LNCAP (cell line): ENCODE measurements around the gene CA14.

ENCODE experiments used
- TF ChIP-seq, protein P1 (sequence below): fragments of 450-650 bp; IDR thresholded peaks from 2 replicates; pipeline ENCODE4 v1.5.1; 2017; ENCODE audit warnings: mild to moderate bottlenecking

The CA14 gene

DNA sequence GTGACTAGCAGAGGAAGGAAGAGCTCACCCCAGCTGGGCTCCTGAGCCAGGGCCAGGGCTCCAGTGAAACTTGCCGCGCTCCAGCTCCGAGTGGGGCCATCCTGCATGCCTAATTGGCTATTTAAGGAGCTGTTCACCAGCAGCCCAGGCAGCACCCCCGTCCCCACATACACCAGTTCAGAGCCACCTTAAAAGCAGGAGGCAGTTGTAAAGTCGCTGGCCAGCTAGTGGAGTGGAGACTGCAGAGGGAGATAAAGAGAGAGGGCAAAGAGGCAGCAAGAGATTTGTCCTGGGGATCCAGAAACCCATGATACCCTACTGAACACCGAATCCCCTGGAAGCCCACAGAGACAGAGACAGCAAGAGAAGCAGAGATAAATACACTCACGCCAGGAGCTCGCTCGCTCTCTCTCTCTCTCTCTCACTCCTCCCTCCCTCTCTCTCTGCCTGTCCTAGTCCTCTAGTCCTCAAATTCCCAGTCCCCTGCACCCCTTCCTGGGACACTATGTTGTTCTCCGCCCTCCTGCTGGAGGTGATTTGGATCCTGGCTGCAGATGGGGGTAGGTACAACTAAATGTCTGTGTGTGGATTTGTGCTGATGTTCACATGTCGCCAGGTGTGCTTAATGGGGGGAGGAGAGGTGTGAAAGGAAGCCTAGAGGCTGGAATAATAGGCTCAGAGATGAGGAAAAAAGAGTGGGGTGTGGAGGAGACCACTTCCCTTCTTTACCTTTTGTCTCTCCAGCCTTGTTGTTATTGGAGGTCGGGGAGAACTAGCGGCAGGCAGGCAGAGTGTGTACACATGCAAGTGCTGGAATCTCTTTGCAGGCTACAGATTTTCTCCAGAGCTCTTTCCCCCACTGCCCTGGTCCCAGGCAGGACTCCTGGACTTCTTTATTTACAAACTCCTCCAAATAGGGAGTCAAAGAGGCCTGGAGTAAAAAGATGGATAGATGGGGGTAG lies at the start of gene CA14:
Gene CA14 (plus strand): TSS at position 151 of the 962 bp plus-strand sequence. CDS start 355 bp downstream, at position 506.
- TF ChIP-seq, protein P1, sequence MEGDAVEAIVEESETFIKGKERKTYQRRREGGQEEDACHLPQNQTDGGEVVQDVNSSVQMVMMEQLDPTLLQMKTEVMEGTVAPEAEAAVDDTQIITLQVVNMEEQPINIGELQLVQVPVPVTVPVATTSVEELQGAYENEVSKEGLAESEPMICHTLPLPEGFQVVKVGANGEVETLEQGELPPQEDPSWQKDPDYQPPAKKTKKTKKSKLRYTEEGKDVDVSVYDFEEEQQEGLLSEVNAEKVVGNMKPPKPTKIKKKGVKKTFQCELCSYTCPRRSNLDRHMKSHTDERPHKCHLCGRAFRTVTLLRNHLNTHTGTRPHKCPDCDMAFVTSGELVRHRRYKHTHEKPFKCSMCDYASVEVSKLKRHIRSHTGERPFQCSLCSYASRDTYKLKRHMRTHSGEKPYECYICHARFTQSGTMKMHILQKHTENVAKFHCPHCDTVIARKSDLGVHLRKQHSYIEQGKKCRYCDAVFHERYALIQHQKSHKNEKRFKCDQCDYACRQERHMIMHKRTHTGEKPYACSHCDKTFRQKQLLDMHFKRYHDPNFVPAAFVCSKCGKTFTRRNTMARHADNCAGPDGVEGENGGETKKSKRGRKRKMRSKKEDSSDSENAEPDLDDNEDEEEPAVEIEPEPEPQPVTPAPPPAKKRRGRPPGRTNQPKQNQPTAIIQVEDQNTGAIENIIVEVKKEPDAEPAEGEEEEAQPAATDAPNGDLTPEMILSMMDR = no peak

DNA sequence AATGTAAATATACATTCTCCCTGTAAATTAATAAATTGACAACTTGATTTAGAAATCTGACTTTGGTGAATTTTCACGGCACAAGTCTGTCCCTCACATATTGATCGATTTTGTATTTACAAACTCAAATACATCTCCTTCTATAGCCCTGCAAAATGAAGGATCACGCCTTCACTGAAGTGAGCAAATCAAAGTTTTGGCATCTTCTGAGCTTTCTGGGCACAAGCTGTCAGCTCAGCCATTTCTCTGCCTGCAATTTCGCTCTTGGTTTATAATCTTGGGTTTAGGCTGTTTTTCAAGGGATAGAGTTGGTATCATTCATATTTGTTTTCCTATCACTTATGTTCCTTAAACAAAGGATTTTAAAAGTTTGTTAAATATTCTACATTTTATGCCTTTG lies 47.5 kb upstream of the CA14 start:
- TF ChIP-seq, protein P1 = no peak

GRCh38 chr1:150210706-150211105 lies 46.9 kb upstream of the CA14 start:
- TF ChIP-seq, protein P1 = no peak

DNA sequence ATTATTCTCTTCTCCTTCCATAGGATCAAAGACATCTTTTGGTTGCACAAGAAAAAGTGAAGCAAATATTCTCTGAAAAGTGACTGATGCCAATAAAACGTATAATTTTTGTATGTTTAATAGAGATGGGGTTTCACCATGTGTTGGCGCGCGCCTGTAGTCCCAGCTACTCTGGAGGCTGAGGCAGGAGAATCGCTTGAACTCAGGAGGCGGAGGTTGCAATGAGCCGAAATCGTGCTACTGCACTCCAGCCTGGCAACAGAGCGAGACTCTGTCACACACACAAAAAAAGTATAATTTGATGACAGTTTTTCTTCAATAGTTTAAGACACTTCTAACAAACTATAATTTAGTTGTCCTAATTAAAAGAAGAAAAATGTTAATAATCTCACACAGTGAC lies 45.5 kb upstream of the CA14 start:
- TF ChIP-seq, protein P1 = no peak

DNA sequence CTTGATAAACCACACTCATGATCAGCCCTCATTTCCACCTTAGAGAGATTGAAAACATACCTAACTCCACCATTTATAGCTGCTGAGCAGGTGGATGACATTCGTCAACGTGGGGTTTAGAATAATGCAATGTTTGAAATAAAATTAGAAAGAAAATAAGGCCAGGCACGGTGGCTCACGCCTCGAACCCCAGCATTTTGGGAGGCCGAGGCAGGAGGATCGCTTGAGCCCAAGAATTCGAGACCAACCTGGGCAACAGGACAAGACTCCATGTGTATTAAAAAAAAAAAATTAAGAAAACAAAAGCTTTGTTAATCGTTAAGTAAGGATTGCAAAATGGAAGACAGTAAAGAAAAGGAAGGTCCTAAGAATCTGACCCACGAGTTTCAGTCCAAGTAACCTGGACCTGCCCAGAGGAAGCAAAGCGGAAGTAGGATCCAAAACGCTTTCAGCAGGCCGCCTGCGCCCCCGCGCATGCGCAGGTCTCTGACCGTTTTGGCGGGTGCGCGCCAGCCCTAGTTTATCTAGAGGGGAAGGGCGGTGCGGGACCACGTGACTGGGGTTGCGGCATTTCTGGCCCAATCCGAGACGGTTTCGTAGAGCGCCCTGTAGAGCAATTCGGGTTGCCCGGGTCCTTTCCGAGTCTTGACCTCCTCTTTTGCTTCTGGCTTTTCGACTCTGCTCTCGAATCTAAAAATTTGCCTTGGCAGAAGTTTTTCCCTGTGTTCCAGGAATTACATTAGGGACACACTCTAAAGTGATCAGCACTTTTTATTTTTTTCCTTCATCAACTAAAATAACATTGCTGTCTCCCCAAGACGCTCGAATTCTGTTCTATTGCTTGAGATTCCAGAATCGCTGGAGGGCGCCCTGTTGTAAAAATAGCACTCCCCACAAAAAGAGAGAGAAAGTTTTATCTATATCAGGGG lies 44.1 kb upstream of the CA14 start:
- TF ChIP-seq, protein P1 = no peak

DNA sequence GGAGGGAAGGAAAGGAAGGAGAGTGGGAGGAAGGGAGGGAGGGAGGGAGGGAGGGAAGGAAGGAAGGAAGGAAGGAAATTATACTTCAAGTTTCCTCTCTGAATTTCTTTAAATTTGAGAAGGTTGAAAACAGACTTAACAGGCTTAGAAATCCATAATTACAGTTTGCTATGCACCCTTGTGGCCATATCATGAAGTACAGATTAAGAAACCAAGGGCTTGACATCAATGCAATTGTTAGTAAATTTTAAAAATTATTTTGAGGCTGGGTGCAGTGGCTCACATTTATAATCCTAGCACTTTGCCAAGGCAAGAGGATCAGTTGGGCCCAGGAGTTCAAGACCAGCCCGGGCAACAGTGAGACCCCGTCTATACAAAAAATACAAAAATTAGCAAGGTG lies 36.0 kb upstream of the CA14 start:
- TF ChIP-seq, protein P1 = peak; percentile 61

DNA sequence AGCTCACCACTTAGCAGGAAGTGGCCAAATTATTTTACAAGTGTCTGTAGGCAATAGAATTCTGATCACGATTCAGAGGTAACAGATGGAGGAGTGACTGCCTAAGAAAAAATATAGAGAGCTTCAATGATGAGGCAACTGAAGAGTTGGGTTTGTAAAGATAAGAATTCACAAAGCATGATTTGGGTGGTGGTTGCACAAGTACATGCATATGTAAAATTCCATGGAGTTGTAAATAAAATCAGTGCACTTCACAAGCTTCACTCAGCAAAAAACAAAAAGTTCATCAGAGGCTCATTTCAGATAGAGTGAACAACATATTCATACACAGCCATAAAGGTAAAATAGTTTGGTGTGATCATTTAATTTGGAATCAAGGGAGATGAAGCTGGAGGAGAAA lies 32.6 kb upstream of the CA14 start:
- TF ChIP-seq, protein P1 = no peak
